Heart right ventricle (tissue), 16 donors: ENCODE data around the gene TUBAL3. TPM values are rescaled to one million over a fixed set of nuclear protein-coding genes. Genes with fewer than 3 reads are reported as not detected.

Experiments
- ATAC-seq, 8 donors: fragments of 200-7000 bp; cut with Tn5 transposase; one replicate each; pipeline ENCODE4 v1.9.1; 2020; ENCODE audit warnings: mild to moderate bottlenecking in 8 of 8, moderate library complexity in 8 of 8, moderate number of reproducible peaks in 1 of 8
- DNase-seq, 2 donors: peaks; one replicate each; pipeline ENCODE4 v3.0.0-alpha.2; 2020
- H3K27ac ChIP-seq, 10 donors: fragments of 200-600 bp; sonication (generic) in 2 of 10; one replicate each; pipeline versions ENCODE4 v1.5.0 to v1.8.0; 2020 to 2022; ENCODE audit warnings: mild to moderate bottlenecking in 3 of 10
- H3K27me3 ChIP-seq, 7 donors: fragments of 200-600 bp; one replicate each; pipeline ENCODE4 v1.8.0; 2021 to 2022; ENCODE audit warnings: mild to moderate bottlenecking in 2 of 7
- H3K36me3 ChIP-seq, 9 donors: fragments of 200-600 bp; sonication (generic) in 1 of 9; one replicate each; pipeline versions ENCODE4 v1.5.0 to v1.8.0; 2020 to 2022; ENCODE audit warnings: mild to moderate bottlenecking in 2 of 9
- H3K4me1 ChIP-seq, 9 donors: fragments of 200-600 bp; sonication (generic) in 1 of 9; one replicate each; pipeline versions ENCODE4 v1.5.0 to v1.8.0; 2020 to 2022; ENCODE audit warnings: mild to moderate bottlenecking in 4 of 9
- H3K4me3 ChIP-seq, 10 donors: fragments of 200-600 bp; sonication (generic) in 2 of 10; one replicate each; pipeline versions ENCODE4 v1.5.0 to v1.8.0; 2020 to 2022; ENCODE audit warnings: mild to moderate bottlenecking in 7 of 10, moderate library complexity in 2 of 10
- H3K9me3 ChIP-seq, 11 donors: fragments of 200-600 bp in 10 of 11; sonication (generic) in 2 of 11; one replicate each; pipeline versions ENCODE4 v1.5.0 to v1.8.0; 2013 to 2022; ENCODE audit warnings: mild to moderate bottlenecking in 2 of 11, control low read depth in 1 of 11, moderate library complexity in 1 of 11
- WGBS, 2 donors: extraction: QIAGEN DNeasy Blood & Tissue Kit; methylation state at CpG; one replicate each; pipeline ENCODE4 v1.1.7; 2013; ENCODE audit warnings: inconsistent platforms in 1 of 2; 5-methylcytosine and 5-hydroxymethylcytosine counted together
- intact Hi-C, 10 donors: fragments of 100-400 bp; cut with DNase I; formaldehyde crosslinking; loops; one replicate each; pipeline versions ENCODE4 v1.11.1 to v1.14.2; 2022
- polyA plus RNA-seq, 2 donors: library from polyadenylated mRNA; stranded (reverse); fragments of 200-250 nt; gene quantifications; one replicate each; pipeline ENCODE4 v1.2.3, GENCODE V29; 2013
- total RNA-seq, 10 donors: library from RNA; stranded (reverse); fragmentation: NEBNext Ultra II Directional in 3 of 10; extraction: Animal tissue kit (Norgen Biotek cat#: 25700) in 3 of 10; gene quantifications; one replicate each; pipeline versions ENCODE4 v1.2.1 to v1.2.4, GENCODE V29; 2021 to 2023
- TF ChIP-seq, protein P1 (sequence below), 9 donors: fragments of 200-600 bp; sonication (generic) in 2 of 9; IDR thresholded peaks; one replicate each; pipeline versions ENCODE4 v1.5.0 to v1.8.0; 2021 to 2022; ENCODE audit warnings: antibody characterized with exemption in 9 of 9, mild to moderate bottlenecking in 5 of 9, moderate library complexity in 1 of 9
- donor health status: Arrhythmogenic right ventricular cardiomyopathy.
- donor health status: ischemic (EF 13 %, LVEDD 7.1; RV severe dilation, severe dysfunction).
- donor health status: healthy with polysubstance abuse.
- donor health status: DM: no; HTN: yes; CAD: no.
- donor health status: DM: no; HTN: no; CAD: no.
- donor health status: ischemic (EF 25% LVEDD 6.9; RV normal size, moderate dysfunction).
- donor health status: ischemic (EF 25% LVEDD 5.7; RV mildly dilated, moderate dysfunction).
- donor health status: healthy.
- donor health status: DM: yes; HTN: yes; CAD: no.
- donor health status: Ischemic cardiomyopathy.
- donor health status: ischemic (EF 35%, LVEDD 5.7; RV mildly dilated, moderate dysfunction).
- donor health status: nonischemic (EF 11% LVEDD 7.7; RV severe dilation, severe dysfunction).
- donor health status: DM: yes; HTN: yes; CAD: no.
- donor health status: PGD.
- donor health status: ischemic (EF 29% LVEDD 5.4; RV normal size, mild dysfunction).
- donor health status: nonischemic (EF 23%, LVEDD 6.1; RV moderate dilation, normal function).

TUBAL3 gene
- total and polyA plus RNA-seq, 12 donors = 0.14 to 0.72 (median 0.20) TPM; not detected in 3

DNA sequence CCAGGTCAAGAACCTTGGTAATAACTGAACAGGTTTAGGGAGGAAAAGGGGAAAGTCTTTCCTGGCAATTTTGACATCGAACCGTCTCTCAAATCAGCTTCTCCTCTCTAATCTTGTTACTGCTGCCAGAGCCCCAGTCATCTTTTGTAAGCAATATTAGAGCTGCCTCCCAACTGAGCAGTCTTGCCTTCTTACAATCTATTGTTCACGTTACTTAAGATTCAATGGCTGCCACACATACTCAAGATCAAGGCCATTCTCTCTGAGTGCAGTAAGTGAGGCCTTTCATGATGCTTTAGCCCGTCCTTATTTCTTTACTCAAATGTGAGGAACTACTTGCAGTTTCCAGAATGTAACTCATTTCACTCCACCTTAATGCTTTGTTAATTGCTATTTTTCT, 20.1 kb upstream of the TUBAL3 start:
- H3K4me1 ChIP-seq = peaks cover 0 to 14% (median 0%) of the 10 kb centered on the region in 9 donors
- no peak for ATAC-seq
- WGBS, 2 donors = 69% methylated on average over 4 of the region's 4 CpGs
- H3K27me3 ChIP-seq = no peaks in the 10 kb centered on the region
- peaks cover 0 to under 1% (median 0%) of the 10 kb centered on the region in 11 donors for H3K9me3 ChIP-seq
- no peak overlapping the region for H3K27ac ChIP-seq
- peaks cover 0 to 5% (median 0%) of the 10 kb centered on the region in 9 donors for H3K36me3 ChIP-seq
- H3K4me3 ChIP-seq = no peak overlapping the region
- TF ChIP-seq, protein P1, sequence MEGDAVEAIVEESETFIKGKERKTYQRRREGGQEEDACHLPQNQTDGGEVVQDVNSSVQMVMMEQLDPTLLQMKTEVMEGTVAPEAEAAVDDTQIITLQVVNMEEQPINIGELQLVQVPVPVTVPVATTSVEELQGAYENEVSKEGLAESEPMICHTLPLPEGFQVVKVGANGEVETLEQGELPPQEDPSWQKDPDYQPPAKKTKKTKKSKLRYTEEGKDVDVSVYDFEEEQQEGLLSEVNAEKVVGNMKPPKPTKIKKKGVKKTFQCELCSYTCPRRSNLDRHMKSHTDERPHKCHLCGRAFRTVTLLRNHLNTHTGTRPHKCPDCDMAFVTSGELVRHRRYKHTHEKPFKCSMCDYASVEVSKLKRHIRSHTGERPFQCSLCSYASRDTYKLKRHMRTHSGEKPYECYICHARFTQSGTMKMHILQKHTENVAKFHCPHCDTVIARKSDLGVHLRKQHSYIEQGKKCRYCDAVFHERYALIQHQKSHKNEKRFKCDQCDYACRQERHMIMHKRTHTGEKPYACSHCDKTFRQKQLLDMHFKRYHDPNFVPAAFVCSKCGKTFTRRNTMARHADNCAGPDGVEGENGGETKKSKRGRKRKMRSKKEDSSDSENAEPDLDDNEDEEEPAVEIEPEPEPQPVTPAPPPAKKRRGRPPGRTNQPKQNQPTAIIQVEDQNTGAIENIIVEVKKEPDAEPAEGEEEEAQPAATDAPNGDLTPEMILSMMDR (IDR thresholded peaks at IDR 0.05) = no peak
- intact Hi-C loops = no loop called here
- no peak for DNase-seq

- Histone ChIP-seq H3K27me3 (no peaks in the 10 kb centered on the region), H3K4me3 (no peak overlapping the region), H3K36me3 (no peaks in the 10 kb centered on the region), H3K27ac (no peak overlapping the region), H3K9me3 (peaks cover 0 to 10% (median 0%) of the 10 kb centered on the region in 11 donors), H3K4me1 (peaks cover 0 to 14% (median 0%) of the 10 kb centered on the region in 9 donors)
- intact Hi-C loops = no loop called here
- WGBS, 2 donors = 40 to 41% methylated on average over 2 of the region's 2 CpGs
- TF ChIP-seq, protein P1 (IDR thresholded peaks at IDR 0.05) = no peak
- no peak for DNase-seq
- ATAC-seq = no peak
Measured at GRCh38 chr10:5423771-5424170, 19.1 kb upstream of the TUBAL3 start.

DNA sequence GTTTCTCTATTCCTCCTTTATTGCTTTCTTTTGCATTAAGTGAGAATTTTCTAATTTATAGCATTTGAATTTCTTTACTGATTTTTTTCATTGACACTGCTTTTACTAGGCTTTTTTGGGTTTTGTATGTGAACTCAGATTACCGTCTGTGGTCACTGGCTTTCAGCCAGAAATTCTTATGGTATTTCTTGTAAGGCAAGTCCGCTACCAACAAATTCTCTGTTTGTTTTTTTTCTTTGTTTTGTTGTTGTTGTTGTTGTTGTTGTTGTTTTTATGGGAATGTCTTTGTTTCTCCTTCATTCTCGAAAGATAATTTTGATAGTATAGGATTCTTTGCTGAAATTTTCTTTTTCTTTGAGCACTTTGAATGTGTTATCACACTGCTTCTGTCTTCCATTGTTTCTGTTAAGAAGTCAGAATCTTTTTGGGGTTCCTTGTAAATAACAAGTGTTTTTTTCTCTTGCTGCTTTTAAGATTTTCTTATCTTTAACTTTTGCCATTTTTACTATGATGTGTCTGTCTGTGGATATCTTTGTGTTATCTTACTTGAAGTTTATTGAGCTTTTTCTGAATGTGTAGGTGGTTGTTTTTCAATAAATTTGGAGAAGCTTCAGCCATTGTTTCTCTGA, 15.0 kb upstream of the TUBAL3 start:
- Histone ChIP-seq H3K4me1 (peaks cover 0 to 4% (median 0%) of the 10 kb centered on the region in 9 donors), H3K27ac (no peak overlapping the region), H3K9me3 (peaks cover 0 to 22% (median 9%) of the 10 kb centered on the region in 11 donors), H3K27me3 (no peaks in the 10 kb centered on the region), H3K36me3 (no peaks in the 10 kb centered on the region), H3K4me3 (no peak overlapping the region)
- intact Hi-C loops = no loop called here
- TF ChIP-seq, protein P1 (IDR thresholded peaks at IDR 0.05) = no peak
- DNase-seq (no peak), ATAC-seq (no peak)
- WGBS, 2 donors = 97 to 99% methylated on average over 3 of the region's 3 CpGs

DNA sequence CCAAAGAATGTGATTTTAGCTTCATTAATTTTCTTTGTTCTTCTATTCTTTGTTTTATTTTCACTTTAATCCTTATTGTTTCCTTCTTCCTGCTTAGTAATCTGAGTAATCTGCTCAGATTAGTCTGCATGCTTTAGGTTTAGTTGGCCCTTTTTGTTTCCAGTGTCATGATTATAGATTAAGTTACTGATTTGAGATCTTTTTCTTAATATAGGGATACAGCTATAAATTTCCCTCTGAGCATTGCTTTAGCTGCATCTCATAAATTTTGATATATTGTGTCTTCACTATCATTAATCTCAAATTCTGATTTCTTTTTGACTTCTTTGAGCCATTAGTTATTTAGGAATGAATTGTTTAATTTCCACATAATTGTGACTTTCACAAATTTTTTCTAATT, 14.0 kb upstream of the TUBAL3 start:
- H3K27me3 ChIP-seq = no peaks in the 10 kb centered on the region

More for the DNA sequence above, 14.0 kb upstream of the TUBAL3 start:
- TF ChIP-seq, protein P1 (IDR thresholded peaks at IDR 0.05) = no peak
- no peak overlapping the region for H3K4me3 ChIP-seq
- ATAC-seq (no peak), DNase-seq (no peak)
- H3K9me3 ChIP-seq = peaks cover 0 to 22% (median 9%) of the 10 kb centered on the region in 11 donors
- H3K36me3 ChIP-seq = no peaks in the 10 kb centered on the region
- intact Hi-C loops = no loop called here
- H3K27ac ChIP-seq = no peak overlapping the region
- H3K4me1 ChIP-seq = peaks cover 0 to 4% (median 0%) of the 10 kb centered on the region in 9 donors
